HG03039 (cell line): Measurements from ENCODE around the gene MRPL58.

Source experiments
- ATAC-seq: cut with Tn5 transposase; IDR thresholded peaks from one replicate; pipeline ENCODE4 v1.9.1; 2021; ENCODE audit warnings: mild to moderate bottlenecking, moderate library complexity; ENCODE audit not compliant: unreplicated experiment

The MRPL58 gene

DNA sequence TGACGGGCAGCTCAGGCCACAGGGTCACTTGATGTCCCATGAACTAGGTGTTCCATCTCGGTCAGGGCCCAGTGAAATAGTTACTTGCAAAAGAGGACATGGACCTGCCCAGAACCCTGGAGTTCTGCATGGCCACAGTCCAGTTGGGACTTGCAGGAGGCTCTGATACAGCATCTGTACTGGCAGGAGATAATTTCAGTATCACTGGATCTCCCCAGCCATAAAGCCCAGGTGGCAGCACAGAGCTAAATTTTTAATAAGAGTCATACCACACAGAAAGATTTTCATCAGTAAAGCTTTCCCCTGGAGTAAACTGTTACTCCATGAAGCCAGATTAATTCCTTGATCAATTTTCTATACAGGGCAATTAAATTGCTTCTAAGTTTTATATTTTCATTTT lies 57.3 kb downstream of the MRPL58 start:
- no peak for ATAC-seq
